Prostate gland (tissue), 2 donors: Measurements from ENCODE around the gene ACTN4. TPM values are rescaled to one million over a fixed set of nuclear protein-coding genes. Genes with fewer than 3 reads are reported as not detected.
A peak's percentile ranks its signal among the peaks of the same experiment; 100 is the strongest.

Source experiments
- DNase-seq: peaks from one replicate; pipeline ENCODE4 v3.0.0-alpha.2; 2019; ENCODE audit warnings: low spot score
- H3K27ac ChIP-seq, 2 donors: fragments of 200-600 bp; sonication (generic); 2 replicates each; pipeline ENCODE4 v1.5.1; 2017 to 2019
- H3K27me3 ChIP-seq: fragments of 200-600 bp; sonication (generic); replicated peaks from 2 replicates; pipeline ENCODE4 v1.5.1; 2019; ENCODE audit not compliant: insufficient read depth
- H3K36me3 ChIP-seq, 2 donors: fragments of 200-600 bp; sonication (generic); 1 replicate in 1 of 2; 2 replicates in 1 of 2; pipeline versions ENCODE4 v1.5.1 to v1.8.1; 2017 to 2019
- H3K4me1 ChIP-seq: fragments of 200-600 bp; sonication (generic); replicated peaks from 2 replicates; pipeline ENCODE4 v1.5.1; 2019
- H3K4me3 ChIP-seq, 2 donors: fragments of 200-600 bp; sonication (generic); 2 replicates each; pipeline ENCODE4 v1.5.1; 2017 to 2019
- H3K9me3 ChIP-seq: fragments of 200-600 bp; sonication (generic); 2 replicates; pipeline ENCODE4 v1.5.1; 2017
- CTCF ChIP-seq, 4 experiments: fragments of 200-600 bp in 2 of 4; fragments of 450-650 bp in 2 of 4; sonication (generic) in 2 of 4; IDR thresholded peaks; 1 replicate in 3 of 4; 2 replicates in 1 of 4; pipeline ENCODE4 v1.5.1; 2016 to 2019; ENCODE audit warnings: antibody characterized with exemption in 4 of 4, mild to moderate bottlenecking in 2 of 4, moderate library complexity in 2 of 4
- POLR2A ChIP-seq: fragments of 450-650 bp; IDR thresholded peaks from one replicate; pipeline ENCODE4 v1.6.1; 2016; ENCODE audit warnings: antibody characterized with exemption, mild to moderate bottlenecking
- POLR2AphosphoS5 ChIP-seq: sonication (generic); formaldehyde crosslinking; IDR thresholded peaks from one replicate; pipeline ENCODE4 v1.6.1; 2017; ENCODE audit warnings: antibody characterized with exemption
- WGBS: methylation state at CpG from one replicate; pipeline ENCODE4 v1.1.5; 2018; 5-methylcytosine and 5-hydroxymethylcytosine counted together
- intact Hi-C: fragments of 100-400 bp; cut with DNase I; formaldehyde crosslinking; loops from one replicate; pipeline ENCODE4 v1.14.2; 2022
- total RNA-seq, 2 donors: library from RNA; depleted of rRNA; stranded (reverse); fragments of >200 nt; gene quantifications; one replicate each; pipeline ENCODE4 v1.1.0, GENCODE V29; 2016

Gene ACTN4
- total RNA-seq, 2 donors from 2014 or later = 312 to 330 TPM

DNA sequence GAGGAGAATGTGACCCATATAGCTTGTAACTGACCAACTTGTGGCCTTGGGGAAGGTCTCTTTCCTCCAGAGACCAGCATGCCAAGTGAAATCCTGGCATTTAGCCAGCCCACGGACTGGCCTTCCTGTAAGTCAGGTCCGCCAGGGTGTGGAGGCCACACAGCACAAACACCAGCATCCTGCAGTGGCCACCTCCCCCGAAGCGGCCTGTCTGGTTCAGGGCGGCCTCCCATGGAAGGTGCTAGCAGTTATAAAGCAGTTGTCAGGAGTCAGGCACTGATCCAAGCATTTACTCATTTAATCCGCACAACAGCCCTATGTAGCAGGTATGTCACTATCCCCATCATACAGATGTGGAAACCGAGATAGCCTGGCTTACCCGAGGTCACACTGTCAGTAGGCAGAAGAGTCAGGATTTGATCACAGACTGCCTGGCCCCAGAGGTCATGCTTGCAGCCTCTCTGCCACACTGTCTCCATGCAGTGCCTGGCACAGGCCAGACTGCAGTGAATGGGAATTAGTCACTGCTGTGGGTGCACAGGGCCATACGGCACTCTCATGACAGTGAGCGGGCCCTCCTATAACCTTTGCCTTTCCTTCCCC lies 60.2 kb downstream of the ACTN4 start:
- 44% methylated on average over 10 of the region's 10 CpGs for WGBS
- H3K4me3 ChIP-seq = no peak overlapping the region
- H3K36me3 ChIP-seq = peaks cover 4 to 12% of the 10 kb centered on the region in 2 donors
- H3K27ac ChIP-seq = peak overlapping the region; percentile 74 to 77
- H3K4me1 ChIP-seq = peaks cover 39% of the 10 kb centered on the region
- DNase-seq = peak; percentile 83
- intact Hi-C loops = no loop called here
- TF ChIP-seq POLR2AphosphoS5 (peak; percentile 79), POLR2A (no peak), CTCF (IDR thresholded peaks at IDR 0.05) (no peak)
- H3K9me3 ChIP-seq = no peaks in the 10 kb centered on the region
- no peaks in the 10 kb centered on the region for H3K27me3 ChIP-seq

- Histone ChIP-seq H3K4me1 (peaks cover 42% of the 10 kb centered on the region), H3K4me3 (no peak overlapping the region), H3K36me3 (peaks cover 4 to 12% of the 10 kb centered on the region in 2 donors), H3K9me3 (no peaks in the 10 kb centered on the region), H3K27me3 (no peaks in the 10 kb centered on the region), H3K27ac (peak overlapping the region; percentile 74 to 77)
- intact Hi-C loops = no loop called here
- no peak for TF ChIP-seq POLR2A
- no peak for TF ChIP-seq CTCF (IDR thresholded peaks at IDR 0.05)
- TF ChIP-seq POLR2AphosphoS5 = no peak
- DNase-seq = no peak
- WGBS = 77% methylated on average over 10 of the region's 10 CpGs
These were observed 61.1 kb downstream of the ACTN4 start for GRCh38 chr19:38708413-38709024.

DNA sequence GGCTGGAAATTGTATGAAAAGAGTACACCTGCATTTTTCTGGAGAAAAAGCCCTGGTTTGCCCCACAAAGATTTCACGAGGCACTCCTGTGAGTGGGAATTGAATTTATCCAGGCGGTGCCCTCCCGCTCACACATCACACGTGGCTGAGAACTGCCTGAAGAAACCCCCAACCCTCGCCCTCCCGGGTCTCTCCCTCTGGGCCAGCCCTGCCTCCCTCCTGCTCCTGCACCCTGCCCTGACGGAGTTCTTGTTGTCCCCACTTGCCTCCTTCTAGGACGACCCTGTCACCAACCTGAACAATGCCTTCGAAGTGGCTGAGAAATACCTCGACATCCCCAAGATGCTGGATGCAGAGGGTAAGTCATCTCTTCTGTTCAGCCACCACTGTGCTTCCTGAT lies 61.7 kb downstream of the ACTN4 start:
- Histone ChIP-seq H3K27ac (peak overlapping the region; percentile 74 to 77), H3K9me3 (no peaks in the 10 kb centered on the region), H3K4me1 (peaks cover 42% of the 10 kb centered on the region), H3K27me3 (no peaks in the 10 kb centered on the region), H3K36me3 (peaks cover 4 to 12% of the 10 kb centered on the region in 2 donors), H3K4me3 (no peak overlapping the region)
- intact Hi-C loops = no loop called here
- no peak for TF ChIP-seq POLR2AphosphoS5
- no peak for TF ChIP-seq CTCF (IDR thresholded peaks at IDR 0.05)
- no peak for TF ChIP-seq POLR2A
- no peak for DNase-seq
- 84% methylated on average over 10 of the region's 10 CpGs for WGBS

DNA sequence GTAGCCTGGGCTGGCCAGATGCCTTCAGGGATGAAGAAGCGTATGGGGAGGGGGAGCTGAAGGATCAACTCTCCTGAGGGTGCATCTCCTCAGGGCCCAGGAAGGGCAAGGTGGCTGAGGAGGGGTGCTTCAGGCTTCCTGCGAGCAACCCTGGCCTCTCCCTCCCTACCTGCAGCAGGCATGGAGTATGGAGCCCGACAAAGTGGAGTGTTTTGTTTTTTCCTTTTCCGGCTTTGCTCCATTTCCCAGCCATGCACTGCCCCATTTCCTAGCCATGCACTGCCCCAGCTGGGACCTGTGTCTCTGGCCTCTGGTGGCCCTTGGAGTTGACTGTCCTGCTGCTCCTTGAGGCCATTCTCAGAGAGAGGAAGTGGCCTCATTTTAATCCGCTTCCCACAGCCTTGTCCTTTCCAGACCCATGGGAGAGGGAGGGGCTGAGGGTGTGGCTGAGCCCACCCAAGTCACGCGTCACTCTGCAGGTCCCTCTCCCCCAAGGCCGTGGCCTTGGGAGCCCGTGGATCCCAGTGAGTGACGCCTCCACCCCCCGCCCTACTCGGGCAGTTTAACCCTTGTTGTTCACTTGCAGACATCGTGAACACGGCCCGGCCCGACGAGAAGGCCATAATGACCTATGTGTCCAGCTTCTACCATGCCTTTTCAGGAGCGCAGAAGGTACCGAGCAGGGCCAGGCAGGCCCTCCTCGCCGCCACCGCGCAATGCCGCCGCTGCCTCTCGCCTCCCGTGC lies 62.4 kb downstream of the ACTN4 start:
- Histone ChIP-seq H3K36me3 (peaks cover 4 to 17% of the 10 kb centered on the region in 2 donors), H3K4me1 (peaks cover 42% of the 10 kb centered on the region)
- WGBS = 69% methylated on average over 26 of the region's 27 CpGs

More for the DNA sequence above, 62.4 kb downstream of the ACTN4 start:
- intact Hi-C loops = loop anchor here (5.0 kb wide), 1 partner anchor 58 kb away; no protein-coding TSS in a partner anchor
- Histone ChIP-seq H3K9me3 (no peaks in the 10 kb centered on the region), H3K27ac (peak overlapping the region; percentile 74 to 77), H3K4me3 (no peak overlapping the region), H3K27me3 (no peaks in the 10 kb centered on the region)
- TF ChIP-seq CTCF (IDR thresholded peaks at IDR 0.05) (no peak), POLR2A (no peak), POLR2AphosphoS5 (no peak)
- no peak for DNase-seq
